ENCODE measurements around the gene SRP72.

SRP72 gene

DNA sequence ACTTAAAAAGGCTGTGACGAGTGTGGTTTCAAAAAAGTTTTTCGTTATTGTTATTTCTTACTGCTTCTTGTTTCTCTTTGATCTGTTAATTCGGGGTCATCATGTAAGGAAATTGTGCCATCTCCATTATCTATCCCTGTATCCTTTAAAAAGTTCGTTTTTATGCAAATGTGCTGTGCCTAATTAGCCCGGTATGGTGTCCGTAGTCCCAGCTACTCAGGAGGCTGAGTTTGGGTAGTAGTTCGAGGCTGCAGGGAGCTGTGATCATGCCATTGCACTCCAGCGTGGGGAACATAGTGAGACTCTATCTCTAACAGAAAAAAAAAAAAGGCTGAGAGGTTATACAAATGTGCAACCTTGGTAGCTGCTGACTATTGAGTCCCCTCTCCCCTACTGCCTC lies 83.2 kb downstream of the SRP72 start:
- DNase-seq (ENCODE audit: low spot score), result no peak

DNA sequence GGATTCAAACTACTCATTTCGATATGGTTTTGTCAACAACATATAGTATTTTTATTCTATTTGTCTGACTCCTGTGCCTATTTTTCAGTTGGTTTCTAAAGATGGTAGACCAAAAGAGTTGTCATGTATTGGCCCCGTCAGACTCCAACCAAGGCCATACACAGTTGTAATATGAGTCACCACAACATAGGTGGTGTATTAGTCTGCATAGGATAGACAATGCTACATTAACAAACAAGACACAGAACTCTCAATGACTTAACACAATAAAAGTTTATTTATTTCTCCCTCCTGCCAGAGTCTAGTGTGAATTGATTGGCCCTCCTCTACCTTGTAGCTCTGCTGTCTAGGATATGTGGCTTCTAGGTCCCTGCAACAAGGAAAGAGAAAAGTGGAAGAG lies 84.1 kb downstream of the SRP72 start:
- no peak for DNase-seq (ENCODE audit: low spot score)

- no peak for DNase-seq (ENCODE audit: low spot score)
Observed at GRCh38 chr4:56552273-56552672, 84.9 kb downstream of the SRP72 start.
